HG02981 (cell line): ENCODE measurements around the gene SCRN3.
"Not testable (repeated sequence)": the region's sequence is repeated elsewhere in the genome, so short reads cannot be mapped to it uniquely, and the experiment has no call there.

Experiments used
- ATAC-seq: cut with Tn5 transposase; IDR thresholded peaks from one replicate; pipeline ENCODE4 v1.9.1; 2021; ENCODE audit warnings: mild to moderate bottlenecking, moderate library complexity; ENCODE audit not compliant: unreplicated experiment

SCRN3 gene

GRCh38 chr2:174395284-174395968 lies at the start of gene SCRN3:
SCRN3 (plus strand) TSS chr2:174395730; CDS start chr2:174398284, 2,554 bp downstream.
- peak; percentile 94 for ATAC-seq

GRCh38 chr2:174350018-174350417 lies 45.5 kb upstream of the SCRN3 start:
- ATAC-seq: no peak

- ATAC-seq: no peak
Measured at GRCh38 chr2:174350593-174351181, 44.8 kb upstream of the SCRN3 start.

GRCh38 chr2:174353004-174353403 lies 42.5 kb upstream of the SCRN3 start:
- no peak for ATAC-seq

DNA sequence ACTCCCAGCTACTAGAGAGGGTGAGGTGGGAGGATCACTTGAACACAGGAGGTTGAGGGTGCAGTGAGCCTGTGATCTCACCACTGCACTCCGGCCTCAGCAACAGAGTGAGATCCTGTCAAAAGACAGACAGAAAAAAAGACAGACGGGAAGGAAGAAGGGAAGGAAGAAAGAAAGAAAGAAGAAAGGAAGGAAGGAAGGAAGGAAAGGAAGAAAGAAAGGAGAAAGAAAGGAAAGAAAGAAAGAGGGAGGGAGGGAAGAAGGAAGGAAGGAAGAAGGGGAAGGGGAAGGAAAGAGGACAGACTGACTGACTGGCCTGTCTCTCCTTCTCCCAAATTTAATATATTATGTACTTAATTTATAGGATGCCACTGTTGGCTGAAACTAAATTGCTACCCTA lies 39.2 kb upstream of the SCRN3 start:
- no peak for ATAC-seq

- not testable (repeated sequence) for ATAC-seq
Measured at GRCh38 chr2:174359663-174360062, 35.9 kb upstream of the SCRN3 start.

GRCh38 chr2:174362949-174363348 lies 32.6 kb upstream of the SCRN3 start:
- no peak for ATAC-seq

DNA sequence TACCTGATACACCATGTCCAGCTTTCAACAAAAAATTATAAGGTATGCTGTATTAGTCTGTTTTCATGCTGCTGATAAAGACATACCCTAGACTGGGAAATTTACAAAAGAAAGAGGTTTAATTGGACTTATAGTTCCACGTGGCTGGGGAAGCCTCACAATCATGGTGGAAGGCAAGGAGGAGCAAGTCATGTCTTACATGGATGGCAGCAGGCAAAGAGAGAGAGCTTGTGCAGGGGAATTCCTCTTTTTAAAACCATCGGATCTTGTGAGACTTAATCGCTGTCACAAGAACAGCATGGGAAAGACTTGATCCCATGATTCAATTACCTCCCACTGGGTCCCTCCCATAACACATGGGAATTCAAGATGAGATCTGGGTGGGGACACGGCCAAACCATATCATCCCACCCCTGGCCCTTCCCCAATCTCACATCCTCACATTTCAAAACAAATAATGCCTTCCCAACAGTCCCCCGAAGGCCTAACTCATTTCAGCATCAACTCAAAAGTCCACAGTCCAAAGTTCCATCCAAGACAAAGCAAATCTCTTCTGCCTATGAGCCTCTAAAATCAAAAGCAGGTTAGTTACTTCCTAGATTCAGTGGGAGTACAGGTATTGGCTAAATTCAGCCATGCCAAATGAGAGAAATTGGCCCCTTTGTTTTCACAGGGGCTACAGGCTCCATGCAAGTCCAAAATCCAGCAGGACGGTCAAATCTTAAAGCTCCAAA lies 31.9 kb upstream of the SCRN3 start:
- ATAC-seq: not testable (repeated sequence)

- ATAC-seq: no peak
Measured at GRCh38 chr2:174364628-174365027, 30.9 kb upstream of the SCRN3 start.

DNA sequence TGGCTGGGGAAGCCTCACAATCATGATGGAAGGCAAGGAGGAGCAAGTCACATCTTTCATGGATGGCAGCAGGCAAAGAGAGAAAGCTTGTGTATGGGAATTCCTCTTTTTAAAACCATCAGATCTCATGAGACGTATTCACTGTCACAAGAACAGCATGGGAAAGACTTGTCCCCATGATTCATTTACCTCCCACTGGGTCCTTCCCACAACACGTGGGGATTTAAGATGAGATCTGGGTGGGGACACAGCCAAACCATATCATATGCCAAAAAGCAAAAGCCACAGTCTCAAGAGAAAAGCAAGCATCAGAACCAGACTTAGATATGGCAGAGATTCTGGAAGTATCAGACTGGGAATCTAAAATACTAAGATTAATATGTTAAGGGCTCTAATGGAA lies 30.0 kb upstream of the SCRN3 start:
- ATAC-seq: no peak

- ATAC-seq: no peak
Measured at GRCh38 chr2:174368691-174369090, 26.8 kb upstream of the SCRN3 start.

- no peak for ATAC-seq
Measured at GRCh38 chr2:174376967-174377366, 18.6 kb upstream of the SCRN3 start.

GRCh38 chr2:174383796-174384195 lies 11.7 kb upstream of the SCRN3 start:
- no peak for ATAC-seq

- ATAC-seq: no peak
Measured at GRCh38 chr2:174385201-174385600, 10.3 kb upstream of the SCRN3 start.

- ATAC-seq: not testable (repeated sequence)
Measured at GRCh38 chr2:174388706-174389105, 6.8 kb upstream of the SCRN3 start.

DNA sequence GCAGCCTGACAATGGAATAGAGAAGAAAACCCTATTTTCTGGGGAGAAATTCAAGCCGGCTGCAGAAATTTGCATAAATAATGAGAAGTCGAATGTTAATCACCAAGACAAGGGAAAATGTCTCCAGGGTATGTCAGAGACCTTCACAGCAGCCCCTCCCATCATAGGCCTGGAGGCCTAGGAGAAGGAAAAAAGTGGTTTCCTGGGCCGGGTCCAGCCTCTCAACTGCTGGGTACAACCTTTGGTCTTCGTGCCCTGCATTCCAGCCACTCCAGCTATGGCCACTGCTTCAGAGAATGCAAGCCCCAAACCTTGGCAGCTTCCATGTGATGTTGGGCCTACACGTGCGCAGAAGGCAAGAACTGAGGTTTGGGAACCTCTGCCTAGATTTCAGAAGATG lies 6.0 kb upstream of the SCRN3 start:
- ATAC-seq: no peak

DNA sequence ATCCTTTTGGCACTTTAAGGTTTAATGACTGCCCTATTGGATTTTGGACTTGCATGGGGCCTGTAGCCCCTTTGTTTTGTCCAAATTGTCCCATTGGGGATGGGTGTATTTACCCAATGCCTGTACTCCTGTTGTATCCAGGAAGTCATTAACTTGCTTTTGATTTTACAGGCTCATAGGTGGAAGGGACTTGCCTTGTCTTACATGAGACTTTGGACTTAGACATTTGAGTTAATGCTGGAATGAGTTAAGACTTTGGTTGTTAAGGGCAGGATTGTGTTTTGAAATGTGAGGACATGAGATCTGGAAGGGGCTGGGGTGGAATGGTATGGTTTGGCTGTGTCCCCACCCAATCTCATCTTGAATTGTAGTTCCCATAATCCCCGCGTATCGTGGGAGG lies 5.2 kb upstream of the SCRN3 start:
- not testable (repeated sequence) for ATAC-seq

DNA sequence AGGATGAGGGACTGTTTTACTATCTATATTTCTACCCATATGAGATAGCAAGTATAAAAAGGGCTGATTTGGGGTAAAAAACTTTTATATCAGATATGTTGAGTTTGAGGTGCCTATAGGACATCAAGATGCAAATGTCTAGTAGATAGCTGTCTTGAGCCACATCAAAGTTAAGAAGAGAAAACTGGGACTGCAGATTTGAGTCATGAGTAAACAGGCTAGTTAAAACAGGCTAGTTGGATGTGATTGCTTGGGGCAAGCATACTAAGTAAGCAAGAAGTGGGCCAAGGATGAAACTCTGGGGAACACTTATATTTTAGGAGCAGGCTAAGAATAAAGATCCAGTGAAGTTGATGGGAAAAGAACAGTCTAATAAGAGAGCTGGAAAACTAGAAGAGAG lies 2.8 kb upstream of the SCRN3 start:
- ATAC-seq: no peak

- peak; percentile 23 for ATAC-seq
Measured at GRCh38 chr2:174395969-174396630, 570 bp downstream of the SCRN3 start.

GRCh38 chr2:174397773-174398172 lies 2.2 kb downstream of the SCRN3 start:
- no peak for ATAC-seq

GRCh38 chr2:174399171-174399570 lies 3.6 kb downstream of the SCRN3 start:
- ATAC-seq: no peak

DNA sequence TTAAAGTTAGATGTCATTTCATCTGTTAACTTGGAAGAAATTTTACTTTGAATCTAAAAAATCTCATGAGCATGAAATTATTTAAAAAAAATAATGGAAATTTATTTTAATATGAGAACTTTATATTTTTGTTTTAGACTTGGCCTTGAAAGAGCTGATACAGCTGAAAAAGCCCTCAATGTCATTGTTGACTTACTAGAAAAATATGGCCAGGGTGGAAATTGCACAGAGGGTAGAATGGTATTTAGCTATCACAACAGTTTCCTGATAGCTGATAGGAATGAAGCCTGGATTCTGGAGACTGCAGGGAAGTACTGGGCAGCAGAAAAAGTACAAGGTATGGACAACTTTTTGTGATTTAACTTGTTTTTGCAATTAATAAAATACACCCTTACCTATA lies 5.3 kb downstream of the SCRN3 start:
- no peak for ATAC-seq
